Activated CD8-positive, alpha-beta T cell treated with anti-CD3 and anti-CD28 coated beads for 36 hours (primary cell): Measurements from ENCODE around the gene ZMPSTE24. TPM values are rescaled to one million over a fixed set of nuclear protein-coding genes. Genes with fewer than 3 reads are reported as not detected.

Source experiments
- ATAC-seq: fragments of 200-7000 bp; cut with Tn5 transposase; one replicate; pipeline ENCODE4 v1.10.0; 2021; ENCODE audit warnings: mild to moderate bottlenecking, moderate library complexity
- CTCF ChIA-PET: fragments of 350-600 bp; sonication (Branson Sonifier 250); formaldehyde crosslinking; loops from one replicate; lab custom pipeline; 2021; ENCODE audit warnings: antibody characterized with exemption; lab: Charles Lee
- POLR2A ChIA-PET: fragments of 350-600 bp; sonication (Branson Sonifier 250); formaldehyde crosslinking; loops from one replicate; lab custom pipeline; 2021; ENCODE audit warnings: antibody characterized with exemption; lab: Charles Lee
- DNase-seq: peaks from one replicate; pipeline ENCODE4 v3.0.0-alpha.2; 2020
- H3K27ac Mint-ChIP-seq: one replicate; pipeline ENCODE4 v1.8.0; 2021; ENCODE audit warnings: mild to moderate bottlenecking, mixed read lengths
- H3K27me3 Mint-ChIP-seq: one replicate; pipeline ENCODE4 v1.8.0; 2021; ENCODE audit warnings: mixed read lengths
- H3K36me3 Mint-ChIP-seq: one replicate; pipeline ENCODE4 v1.8.0; 2021; ENCODE audit warnings: low read depth, mixed read lengths
- H3K4me1 Mint-ChIP-seq: one replicate; pipeline ENCODE4 v1.8.0; 2021; ENCODE audit warnings: low read depth, mixed read lengths
- H3K4me3 Mint-ChIP-seq: one replicate; pipeline ENCODE4 v1.8.0; 2021; ENCODE audit warnings: mild to moderate bottlenecking, moderate library complexity, mixed read lengths
- H3K9me3 Mint-ChIP-seq: one replicate; pipeline ENCODE4 v1.8.0; 2021; ENCODE audit warnings: mixed read lengths
- CTCF ChIP-seq: fragments of 200-600 bp; IDR thresholded peaks from one replicate; pipeline ENCODE4 v1.8.0; 2022; ENCODE audit warnings: antibody characterized with exemption, mild to moderate bottlenecking
- intact Hi-C: fragments of 100-400 bp; cut with micrococcal nuclease; formaldehyde crosslinking; loops from one replicate; pipeline ENCODE4 v1.10.0; 2022
- total RNA-seq, 2 experiments: library from RNA; stranded (reverse); gene quantifications; one replicate each; pipeline ENCODE4 v1.2.3, GENCODE V29; 2021

ZMPSTE24 gene
- total RNA-seq, 2 experiments from 2014 or later, result 20.1 to 21.2 TPM

GRCh38 chr1:40307186-40307585 lies 49.1 kb downstream of the ZMPSTE24 start:
- ChIA-PET POLR2A (interaction anchor here (1.0 kb wide), 1 partner anchor 12 kb away, joined by 3 read pairs; no protein-coding TSS in a partner anchor), CTCF (no interaction called here)
- intact Hi-C loops, result no loop called here
- Mint-ChIP-seq H3K9me3 (no peaks in the 10 kb centered on the region), H3K4me3 (no peak overlapping the region), H3K27ac (no peak overlapping the region), H3K27me3 (no peaks in the 10 kb centered on the region), H3K36me3 (no peaks in the 10 kb centered on the region), H3K4me1 (no peaks in the 10 kb centered on the region)
- ATAC-seq (no peak), DNase-seq (no peak)
- TF ChIP-seq CTCF, result no peak

- POLR2A ChIA-PET, result no interaction called here
- Mint-ChIP-seq H3K27me3 (no peaks in the 10 kb centered on the region), H3K4me3 (no peak overlapping the region), H3K9me3 (no peaks in the 10 kb centered on the region), H3K4me1 (peaks cover 6% of the 10 kb centered on the region), H3K36me3 (no peaks in the 10 kb centered on the region), H3K27ac (no peak overlapping the region)
- no peak for TF ChIP-seq CTCF
- CTCF ChIA-PET, result no interaction called here
- no peak for DNase-seq
- ATAC-seq, result no peak
- intact Hi-C loops, result no loop called here
Measured at GRCh38 chr1:40308036-40308727, 50.1 kb downstream of the ZMPSTE24 start.

GRCh38 chr1:40309374-40310128 lies 51.5 kb downstream of the ZMPSTE24 start:
- no peak for TF ChIP-seq CTCF
- no peak overlapping the region for H3K27ac Mint-ChIP-seq
- ATAC-seq (no peak), DNase-seq (no peak)
- no peak overlapping the region for H3K4me3 Mint-ChIP-seq
- no peaks in the 10 kb centered on the region for H3K9me3 Mint-ChIP-seq
- CTCF ChIA-PET, result interaction anchor here (1.0 kb wide), 1 partner anchor 166 kb away, joined by 4 read pairs; no protein-coding TSS in a partner anchor
- H3K4me1 Mint-ChIP-seq, result peaks cover 14% of the 10 kb centered on the region
- no peaks in the 10 kb centered on the region for H3K36me3 Mint-ChIP-seq
- no peaks in the 10 kb centered on the region for H3K27me3 Mint-ChIP-seq
- POLR2A ChIA-PET, result no interaction called here
- intact Hi-C loops, result loop anchor here (10.0 kb wide), 2 partner anchors 95 to 155 kb away; no protein-coding TSS in a partner anchor

GRCh38 chr1:40310129-40310461 lies 52.1 kb downstream of the ZMPSTE24 start:
- H3K4me3 Mint-ChIP-seq, result no peak overlapping the region
- H3K9me3 Mint-ChIP-seq, result no peaks in the 10 kb centered on the region
- CTCF ChIA-PET, result interaction anchor here (1.0 to 1.6 kb wide), 4 partner anchors 28 to 166 kb away, joined by 3 to 7 read pairs (median 4); no protein-coding TSS in a partner anchor
- no peaks in the 10 kb centered on the region for H3K27me3 Mint-ChIP-seq
- no peaks in the 10 kb centered on the region for H3K36me3 Mint-ChIP-seq
- peaks cover 15% of the 10 kb centered on the region for H3K4me1 Mint-ChIP-seq
- no peak for ATAC-seq
- TF ChIP-seq CTCF, result no peak
- POLR2A ChIA-PET, result no interaction called here
- no peak for DNase-seq
- no peak overlapping the region for H3K27ac Mint-ChIP-seq
- intact Hi-C loops, result loop anchor here (10.0 kb wide), 2 partner anchors 95 to 155 kb away; no protein-coding TSS in a partner anchor
